CD4-positive, alpha-beta T cell (primary cell): Measurements from ENCODE around the gene TSPAN2. TPM values are rescaled to one million over a fixed set of nuclear protein-coding genes. Genes with fewer than 3 reads are reported as not detected.

Experiments used
- ATAC-seq: fragments of 200-7000 bp; cut with Tn5 transposase; one replicate; pipeline ENCODE4 v1.10.0; 2022; ENCODE audit warnings: mild to moderate bottlenecking; ENCODE audit not compliant: poor library complexity
- CTCF ChIA-PET: fragments of 350-600 bp; sonication (Branson Sonifier 250); formaldehyde crosslinking; loops from one replicate; lab custom pipeline; 2021; ENCODE audit warnings: antibody characterized with exemption, inconsistent platforms; lab: Charles Lee
- POLR2A ChIA-PET: fragments of 350-600 bp; sonication (Branson Sonifier 250); formaldehyde crosslinking; loops from one replicate; lab custom pipeline; 2021; ENCODE audit warnings: antibody characterized with exemption, inconsistent platforms; lab: Charles Lee
- DNase-seq, 14 experiments: peaks; one replicate each; pipeline ENCODE4 v3.0.0-alpha.2; 2013 to 2020; ENCODE audit warnings: mixed read lengths in 2 of 14
- H3K27ac ChIP-seq, 2 donors: one replicate each; pipeline versions ENCODE4 v1.5.1 to v1.7.0; 2013; ENCODE audit warnings: low read length in 2 of 2, low read depth in 1 of 2, mild to moderate bottlenecking in 1 of 2
- H3K27me3 ChIP-seq, 2 experiments: 1 replicate in 1 of 2; 2 replicates in 1 of 2; pipeline versions ENCODE4 v1.6.1 to v1.7.0; 2013; ENCODE audit warnings: low read length in 2 of 2, control low read depth in 1 of 2, mild to moderate bottlenecking in 1 of 2, moderate library complexity in 1 of 2; ENCODE audit not compliant: insufficient read depth in 2 of 2, control insufficient read depth in 1 of 2
- H3K36me3 ChIP-seq: one replicate; pipeline ENCODE4 v1.6.1; 2013; ENCODE audit warnings: low read length, control low read depth; ENCODE audit not compliant: insufficient read depth
- H3K4me1 ChIP-seq: one replicate; pipeline ENCODE4 v1.6.1; 2013; ENCODE audit warnings: low read length, control low read depth; ENCODE audit not compliant: insufficient read depth
- H3K4me3 ChIP-seq: one replicate; pipeline ENCODE4 v1.5.1; 2013; ENCODE audit warnings: mild to moderate bottlenecking, low read length, moderate library complexity
- H3K9me3 ChIP-seq, 2 experiments: 1 replicate in 1 of 2; 2 replicates in 1 of 2; pipeline versions ENCODE4 v1.6.1 to v1.7.0; 2013; ENCODE audit warnings: low read length in 2 of 2, mild to moderate bottlenecking in 2 of 2, control low read depth in 1 of 2, moderate library complexity in 1 of 2; ENCODE audit not compliant: control insufficient read depth in 1 of 2, insufficient read depth in 1 of 2
- H3K27ac Mint-ChIP-seq: one replicate; pipeline ENCODE4 v1.8.0; 2020; ENCODE audit warnings: mixed read lengths
- H3K27me3 Mint-ChIP-seq: one replicate; pipeline ENCODE4 v1.8.0; 2021; ENCODE audit warnings: mixed read lengths
- H3K36me3 Mint-ChIP-seq: one replicate; pipeline ENCODE4 v1.8.0; 2021; ENCODE audit warnings: low read depth, mixed read lengths
- H3K4me1 Mint-ChIP-seq: one replicate; pipeline ENCODE4 v1.8.0; 2021; ENCODE audit warnings: low read depth, mixed read lengths
- H3K4me3 Mint-ChIP-seq: one replicate; pipeline ENCODE4 v1.8.0; 2020; ENCODE audit warnings: mild to moderate bottlenecking, mixed read lengths
- H3K9me3 Mint-ChIP-seq: one replicate; pipeline ENCODE4 v1.8.0; 2020; ENCODE audit warnings: mixed read lengths
- CTCF ChIP-seq: fragments of 200-600 bp; IDR thresholded peaks from one replicate; pipeline ENCODE4 v1.8.0; 2022; ENCODE audit warnings: antibody characterized with exemption, mild to moderate bottlenecking
- intact Hi-C, 2 experiments: fragments of 100-400 bp; cut with DNase I in 1 of 2; cut with micrococcal nuclease in 1 of 2; formaldehyde crosslinking; loops; one replicate each; pipeline versions ENCODE4 v1.15.1 to v1.9.0; 2023 to 2025; cut with DNase I, micrococcal nuclease
- total RNA-seq, 174 experiments: library from RNA in 2 of 174; stranded (reverse) in 2 of 174; gene quantifications; one replicate each; pipeline ENCODE4 v1.2.3 and lab custom pipeline; 2021 to 2026

Gene TSPAN2
- total RNA-seq, 2 experiments from 2014 or later = 0.95 to 1.6 TPM

DNA sequence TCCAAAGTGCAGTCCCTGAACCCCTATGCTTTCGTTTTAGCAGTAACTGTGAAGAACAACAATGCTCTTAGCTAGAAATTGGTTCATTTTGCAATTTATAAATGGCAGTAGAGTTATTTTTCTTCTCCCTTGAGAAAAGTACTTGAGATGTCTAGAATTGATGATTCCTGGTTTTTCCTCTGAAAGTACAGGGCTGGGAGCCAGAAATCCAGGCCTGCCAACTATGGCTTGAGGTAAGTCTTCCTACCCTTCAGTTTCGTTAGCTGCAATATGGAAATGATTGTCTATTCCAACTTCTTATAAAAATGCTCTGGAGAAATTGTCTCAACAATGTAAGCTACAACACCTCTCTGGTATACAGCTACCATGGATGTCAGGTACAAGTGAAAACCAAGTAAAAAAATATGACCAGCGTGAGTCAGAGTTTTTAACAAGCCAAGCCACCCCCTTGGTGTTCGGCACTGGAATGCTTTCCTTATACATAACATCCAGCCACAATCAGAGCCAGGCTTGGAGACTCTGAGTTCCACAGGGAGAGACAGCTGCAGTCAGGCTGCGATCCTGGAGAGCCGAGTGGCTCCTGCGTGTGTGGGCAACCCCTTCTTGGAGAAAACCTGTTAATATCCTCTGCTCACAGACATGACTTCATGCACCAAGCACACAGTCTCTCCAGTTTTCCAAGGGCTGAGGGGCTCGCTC lies 22.0 kb downstream of the TSPAN2 start:
- no peak overlapping the region for H3K4me3 Mint-ChIP-seq
- H3K9me3 Mint-ChIP-seq = no peaks in the 10 kb centered on the region
- H3K4me1 Mint-ChIP-seq = peaks cover 63% of the 10 kb centered on the region
- no peak for ATAC-seq
- Histone ChIP-seq H3K9me3 (no peaks in the 10 kb centered on the region), H3K36me3 (no peaks in the 10 kb centered on the region), H3K4me1 (peaks cover 40% of the 10 kb centered on the region), H3K27me3 (no peaks in the 10 kb centered on the region), H3K4me3 (no peak overlapping the region), H3K27ac (no peak overlapping the region)
- POLR2A ChIA-PET = no interaction called here
- intact Hi-C loops = loop anchor here in 1 of 2 experiments (10.0 kb wide), 1 partner anchor 313 kb away; the partner anchor contains the start of gene CSDE1
- H3K27ac Mint-ChIP-seq = no peak overlapping the region
- no peaks in the 10 kb centered on the region for H3K36me3 Mint-ChIP-seq
- no peak for DNase-seq
- H3K27me3 Mint-ChIP-seq = no peaks in the 10 kb centered on the region
- CTCF ChIA-PET = interaction anchor here (1.6 kb wide), 2 partner anchors 20 to 45 kb away, joined by 4 read pairs; no protein-coding TSS in a partner anchor
- no peak for TF ChIP-seq CTCF

- Histone ChIP-seq H3K36me3 (no peaks in the 10 kb centered on the region), H3K27ac (no peak overlapping the region), H3K4me3 (no peak overlapping the region), H3K9me3 (no peaks in the 10 kb centered on the region), H3K4me1 (peaks cover 41% of the 10 kb centered on the region), H3K27me3 (no peaks in the 10 kb centered on the region)
- ChIA-PET POLR2A (interaction anchor here (4.7 kb wide), 1 partner anchor 34 kb away, joined by 37 read pairs; no protein-coding TSS in a partner anchor), CTCF (interaction anchor here (1.3 to 2.2 kb wide), 3 partner anchors 9 to 14 kb away, joined by 3 to 5 read pairs (median 3); no protein-coding TSS in a partner anchor)
- no peak overlapping the region for H3K4me3 Mint-ChIP-seq
- intact Hi-C loops = loop anchor here in 1 of 2 experiments (10.0 kb wide), 1 partner anchor 310 kb away; the partner anchor contains the start of gene CSDE1
- H3K4me1 Mint-ChIP-seq = peaks cover 59% of the 10 kb centered on the region
- H3K9me3 Mint-ChIP-seq = no peaks in the 10 kb centered on the region
- no peaks in the 10 kb centered on the region for H3K36me3 Mint-ChIP-seq
- no peak for TF ChIP-seq CTCF
- DNase-seq (no peak), ATAC-seq (no peak)
- no peaks in the 10 kb centered on the region for H3K27me3 Mint-ChIP-seq
- H3K27ac Mint-ChIP-seq = peak overlapping the region; percentile 99
These were observed 24.3 kb downstream of the TSPAN2 start for GRCh38 chr1:115065021-115065420.

GRCh38 chr1:115064461-115064860 lies 24.8 kb downstream of the TSPAN2 start:
- no peak for ATAC-seq
- Mint-ChIP-seq H3K9me3 (no peaks in the 10 kb centered on the region), H3K36me3 (no peaks in the 10 kb centered on the region), H3K4me3 (peak overlapping the region; percentile 39), H3K4me1 (peaks cover 53% of the 10 kb centered on the region), H3K27me3 (no peaks in the 10 kb centered on the region), H3K27ac (peak overlapping the region; percentile 99)
- Histone ChIP-seq H3K36me3 (no peaks in the 10 kb centered on the region), H3K27me3 (no peaks in the 10 kb centered on the region), H3K27ac (no peak overlapping the region), H3K4me3 (no peak overlapping the region), H3K4me1 (peaks cover 41% of the 10 kb centered on the region), H3K9me3 (no peaks in the 10 kb centered on the region)
- ChIA-PET CTCF (interaction anchor here (1.0 to 2.2 kb wide), 4 partner anchors 9 to 74 kb away, joined by 3 to 5 read pairs (median 3); no protein-coding TSS in a partner anchor), POLR2A (interaction anchor here (4.7 kb wide), 1 partner anchor 34 kb away, joined by 37 read pairs; no protein-coding TSS in a partner anchor)
- no peak for DNase-seq
- TF ChIP-seq CTCF = no peak
- intact Hi-C loops = loop anchor here in 1 of 2 experiments (5.0 to 10.0 kb wide), 2 partner anchors 282 to 310 kb away; partner anchors contain the start of genes CSDE1 and SIKE1
